OCI-LY1 (cell line): Measurements from ENCODE around the gene TOP1.

Experiments
- EZH2 ChIP-seq: fragments of 200-600 bp; sonication (generic), shearing (Covaris generic); IDR thresholded peaks from 2 replicates; pipeline ENCODE4 v1.8.0; 2017; ENCODE audit warnings: borderline replicate concordance, mixed run types, mild to moderate bottlenecking, antibody characterized with exemption, low read length, moderate library complexity, mixed read lengths
- TF ChIP-seq, protein P1 (sequence below): fragments of 200-600 bp; sonication (generic), shearing (Covaris generic); IDR thresholded peaks from 2 replicates; pipeline ENCODE4 v1.5.1; 2017; ENCODE audit warnings: mild to moderate bottlenecking, antibody characterized with exemption, low read length, moderate library complexity, mixed read lengths

DNA sequence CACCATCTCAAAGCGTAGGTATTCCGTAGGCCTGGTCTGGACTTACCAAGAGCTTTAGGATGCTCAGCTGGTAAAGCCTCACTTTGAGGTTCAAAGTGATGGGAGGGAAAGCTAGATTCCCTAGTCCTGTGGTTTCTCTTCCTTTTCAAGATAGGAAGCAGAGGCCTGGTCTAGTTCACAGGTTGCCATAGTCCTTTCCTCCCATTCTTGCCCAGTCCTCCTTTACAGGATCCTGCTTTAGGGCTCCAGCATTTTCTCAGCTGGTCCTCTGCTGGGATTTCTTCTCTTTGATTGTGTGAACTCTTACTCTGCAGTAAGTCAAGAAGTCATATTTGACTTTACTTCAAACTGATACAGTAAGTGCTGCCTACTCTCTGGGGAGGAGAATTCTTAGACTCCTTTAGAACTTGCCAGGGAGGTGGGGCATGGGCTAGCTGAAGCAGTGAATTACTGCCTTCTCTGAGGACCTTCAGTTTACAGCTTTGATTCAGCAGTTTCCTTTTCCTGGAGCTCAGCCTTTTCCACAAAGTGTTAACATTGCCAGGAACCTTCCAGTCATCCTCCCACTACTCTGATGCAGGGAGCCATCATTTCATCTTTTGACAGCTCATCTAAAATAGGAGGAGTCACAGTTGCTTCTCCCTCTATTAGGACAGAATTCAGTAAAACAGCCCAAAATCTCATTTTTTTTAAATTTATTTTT lies 65.9 kb downstream of the TOP1 start:
- TF ChIP-seq, protein P1, sequence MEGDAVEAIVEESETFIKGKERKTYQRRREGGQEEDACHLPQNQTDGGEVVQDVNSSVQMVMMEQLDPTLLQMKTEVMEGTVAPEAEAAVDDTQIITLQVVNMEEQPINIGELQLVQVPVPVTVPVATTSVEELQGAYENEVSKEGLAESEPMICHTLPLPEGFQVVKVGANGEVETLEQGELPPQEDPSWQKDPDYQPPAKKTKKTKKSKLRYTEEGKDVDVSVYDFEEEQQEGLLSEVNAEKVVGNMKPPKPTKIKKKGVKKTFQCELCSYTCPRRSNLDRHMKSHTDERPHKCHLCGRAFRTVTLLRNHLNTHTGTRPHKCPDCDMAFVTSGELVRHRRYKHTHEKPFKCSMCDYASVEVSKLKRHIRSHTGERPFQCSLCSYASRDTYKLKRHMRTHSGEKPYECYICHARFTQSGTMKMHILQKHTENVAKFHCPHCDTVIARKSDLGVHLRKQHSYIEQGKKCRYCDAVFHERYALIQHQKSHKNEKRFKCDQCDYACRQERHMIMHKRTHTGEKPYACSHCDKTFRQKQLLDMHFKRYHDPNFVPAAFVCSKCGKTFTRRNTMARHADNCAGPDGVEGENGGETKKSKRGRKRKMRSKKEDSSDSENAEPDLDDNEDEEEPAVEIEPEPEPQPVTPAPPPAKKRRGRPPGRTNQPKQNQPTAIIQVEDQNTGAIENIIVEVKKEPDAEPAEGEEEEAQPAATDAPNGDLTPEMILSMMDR = no peak
- no peak for TF ChIP-seq EZH2
